ENCODE measurements around the gene MAGEA2.

- TF ChIP-seq CTCF (IDR thresholded peaks at IDR 0.05) (no peak), POLR2A (IDR thresholded peaks at IDR 0.05) (no peak)
Observed at GRCh38 chrX:152798945-152799344, 45.3 kb upstream of the MAGEA2 start.
